ENCODE measurements around the gene NOVA2. TPM values are rescaled to one million over a fixed set of nuclear protein-coding genes. Genes with fewer than 3 reads are reported as not detected.

The NOVA2 gene
- total RNA-seq, 4 donors from 2014 or later = 1.2 to 4.6 (median 2.7) TPM

DNA sequence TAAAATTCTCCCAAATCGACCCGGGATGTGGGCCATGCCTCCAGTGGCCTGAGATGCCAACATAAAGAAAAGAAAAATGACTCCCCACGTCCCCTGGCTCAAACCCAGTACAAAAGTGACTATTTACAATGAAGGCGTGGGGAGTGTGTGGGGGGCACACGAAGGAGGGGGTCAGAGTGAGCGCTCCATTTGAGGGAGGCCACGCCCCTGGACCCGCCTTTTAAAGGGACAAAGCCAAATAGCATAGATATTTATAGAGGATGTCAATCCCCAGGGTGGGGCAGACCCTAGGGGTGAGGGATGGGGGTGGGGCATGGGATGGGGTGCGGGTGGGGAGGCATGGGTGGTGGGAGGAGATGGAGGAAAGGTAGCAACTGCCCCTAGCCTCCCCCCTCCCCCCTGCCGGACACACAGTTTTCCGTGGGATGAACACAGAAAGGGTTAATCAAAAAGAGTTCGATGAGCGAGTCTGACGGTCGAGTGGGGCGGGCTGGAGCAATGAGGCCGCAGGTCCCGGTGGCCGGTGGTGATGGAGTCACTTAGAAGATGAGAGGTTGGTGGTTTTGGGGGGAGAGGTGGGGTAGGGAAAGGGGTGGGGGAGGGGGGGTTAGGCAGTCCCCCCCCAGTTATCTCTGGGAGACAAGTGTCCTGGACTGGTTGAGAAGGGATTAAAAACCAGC is 39.0 kb downstream of the NOVA2 start:
- H3K27me3 ChIP-seq = peaks cover 0 to 91% (median 13%) of the 10 kb centered on the region in 4 donors
- peaks cover 0 to 6% (median 0%) of the 10 kb centered on the region in 4 donors for H3K36me3 ChIP-seq

DNA sequence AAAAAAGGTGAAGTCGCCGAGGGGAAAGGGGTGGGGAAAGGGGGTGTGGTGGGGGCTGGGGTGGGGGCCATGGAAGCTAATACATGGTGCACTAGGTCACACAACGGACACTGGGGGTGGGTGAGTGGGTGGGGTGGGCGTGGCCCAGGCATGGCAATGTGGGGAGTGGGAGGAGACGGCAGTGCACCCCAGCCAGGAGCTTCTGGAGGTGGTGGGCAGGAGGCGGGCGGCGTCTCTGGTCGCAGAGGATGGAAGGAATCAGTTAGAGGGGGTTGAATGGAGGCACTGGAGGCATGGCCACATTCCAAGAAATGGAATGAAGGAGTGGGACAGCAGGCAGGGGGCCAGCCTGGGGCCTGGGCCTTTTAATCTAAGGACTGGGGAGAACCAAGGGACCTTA is 39.9 kb downstream of the NOVA2 start:
- Histone ChIP-seq H3K36me3 (peaks cover 0 to 6% (median 0%) of the 10 kb centered on the region in 4 donors), H3K9me3 (no peaks in the 10 kb centered on the region), H3K27me3 (peaks cover 0 to 81% (median 11%) of the 10 kb centered on the region in 4 donors), H3K4me1 (no peaks in the 10 kb centered on the region), H3K4me3 (no peak overlapping the region), H3K27ac (replicated peaks in 1 of 4) (no peak overlapping the region)
- DNase-seq (ENCODE audit: extremely low spot score) = no peak
- WGBS = 69% methylated on average over 9 of the region's 9 CpGs
- intact Hi-C loops (cut with DNase I) = no loop called here
- TF ChIP-seq POLR2A (IDR thresholded peaks at IDR 0.05; ENCODE audit: low read depth) = no peak
- no peak for TF ChIP-seq POLR2AphosphoS5 (IDR thresholded peaks at IDR 0.05)
- TF ChIP-seq, protein P1, sequence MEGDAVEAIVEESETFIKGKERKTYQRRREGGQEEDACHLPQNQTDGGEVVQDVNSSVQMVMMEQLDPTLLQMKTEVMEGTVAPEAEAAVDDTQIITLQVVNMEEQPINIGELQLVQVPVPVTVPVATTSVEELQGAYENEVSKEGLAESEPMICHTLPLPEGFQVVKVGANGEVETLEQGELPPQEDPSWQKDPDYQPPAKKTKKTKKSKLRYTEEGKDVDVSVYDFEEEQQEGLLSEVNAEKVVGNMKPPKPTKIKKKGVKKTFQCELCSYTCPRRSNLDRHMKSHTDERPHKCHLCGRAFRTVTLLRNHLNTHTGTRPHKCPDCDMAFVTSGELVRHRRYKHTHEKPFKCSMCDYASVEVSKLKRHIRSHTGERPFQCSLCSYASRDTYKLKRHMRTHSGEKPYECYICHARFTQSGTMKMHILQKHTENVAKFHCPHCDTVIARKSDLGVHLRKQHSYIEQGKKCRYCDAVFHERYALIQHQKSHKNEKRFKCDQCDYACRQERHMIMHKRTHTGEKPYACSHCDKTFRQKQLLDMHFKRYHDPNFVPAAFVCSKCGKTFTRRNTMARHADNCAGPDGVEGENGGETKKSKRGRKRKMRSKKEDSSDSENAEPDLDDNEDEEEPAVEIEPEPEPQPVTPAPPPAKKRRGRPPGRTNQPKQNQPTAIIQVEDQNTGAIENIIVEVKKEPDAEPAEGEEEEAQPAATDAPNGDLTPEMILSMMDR (IDR thresholded peaks at IDR 0.05) = no peak
- TF ChIP-seq EP300 (IDR thresholded peaks at IDR 0.05) = no peak

More for the DNA sequence above, 39.0 kb downstream of the NOVA2 start:
- Histone ChIP-seq H3K9me3 (no peaks in the 10 kb centered on the region), H3K27ac (replicated peaks in 1 of 4) (no peak overlapping the region), H3K4me1 (no peaks in the 10 kb centered on the region), H3K4me3 (no peak overlapping the region)
- 31% methylated on average over 19 of the region's 19 CpGs for WGBS
- TF ChIP-seq, protein P1 (IDR thresholded peaks at IDR 0.05) = no peak
- no peak for TF ChIP-seq POLR2A (IDR thresholded peaks at IDR 0.05; ENCODE audit: low read depth)
- no peak for TF ChIP-seq EP300 (IDR thresholded peaks at IDR 0.05)
- no peak for TF ChIP-seq POLR2AphosphoS5 (IDR thresholded peaks at IDR 0.05)
- no peak for DNase-seq (ENCODE audit: extremely low spot score)
- intact Hi-C loops (cut with DNase I) = no loop called here

DNA sequence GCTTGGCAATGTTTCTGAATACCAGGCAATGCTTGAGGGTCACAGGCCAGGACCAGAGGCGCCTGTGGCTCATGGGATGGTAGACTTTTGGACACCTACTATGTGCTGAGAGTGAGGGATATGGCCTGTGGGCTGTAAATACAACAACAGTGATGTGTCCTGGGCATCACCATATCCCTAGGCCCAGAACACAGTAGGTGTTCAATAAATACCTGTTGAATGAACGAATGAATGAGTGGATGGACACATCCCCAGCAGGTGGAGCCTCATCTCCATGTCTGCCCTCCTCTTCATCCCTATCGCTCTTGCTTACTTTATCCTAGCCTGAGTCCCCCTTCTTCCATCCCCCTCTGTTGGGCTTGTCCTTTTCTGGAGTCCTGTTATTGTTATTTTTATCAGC is 42.6 kb downstream of the NOVA2 start:
- intact Hi-C loops (cut with DNase I) = no loop called here
- TF ChIP-seq POLR2A (IDR thresholded peaks at IDR 0.05; ENCODE audit: low read depth) (no peak), EP300 (IDR thresholded peaks at IDR 0.05) (no peak), POLR2AphosphoS5 (IDR thresholded peaks at IDR 0.05) (no peak)
- TF ChIP-seq, protein P1 (IDR thresholded peaks at IDR 0.05) = no peak
- 73% methylated on average over 3 of the region's 3 CpGs for WGBS
- H3K36me3 ChIP-seq = peaks cover 0 to 6% (median 0%) of the 10 kb centered on the region in 4 donors
- H3K4me3 ChIP-seq = no peak overlapping the region
- DNase-seq (ENCODE audit: extremely low spot score) = no peak
- H3K27me3 ChIP-seq = peaks cover 0 to 54% (median 11%) of the 10 kb centered on the region in 4 donors
- H3K9me3 ChIP-seq = no peaks in the 10 kb centered on the region
- H3K27ac ChIP-seq (replicated peaks in 1 of 4) = no peak overlapping the region
- peaks cover 5 to 8% (median 7%) of the 10 kb centered on the region in 4 donors for H3K4me1 ChIP-seq

DNA sequence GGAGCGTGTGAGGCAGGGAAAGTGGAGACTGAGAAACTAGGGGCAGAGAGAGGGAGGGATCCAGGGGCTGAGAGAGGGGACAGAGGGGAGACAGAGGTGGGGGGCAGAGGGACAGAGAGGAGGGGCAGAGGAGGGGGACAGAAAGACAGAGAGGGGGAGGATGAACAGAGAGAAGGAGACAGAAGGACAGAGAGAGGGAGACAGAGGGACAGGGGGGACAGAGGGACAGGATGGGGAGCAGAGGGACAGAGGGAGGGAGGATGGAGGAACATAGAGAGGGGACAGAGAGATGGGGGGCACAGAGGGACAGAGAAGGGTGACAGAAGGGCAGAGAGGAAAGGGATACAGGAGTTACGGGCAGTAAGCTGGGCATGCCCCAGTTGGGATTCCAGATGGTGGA is 44.4 kb downstream of the NOVA2 start:
- peaks cover 5 to 8% (median 7%) of the 10 kb centered on the region in 4 donors for H3K4me1 ChIP-seq
- no peaks in the 10 kb centered on the region for H3K36me3 ChIP-seq
- TF ChIP-seq EP300 (IDR thresholded peaks at IDR 0.05) (no peak), POLR2A (IDR thresholded peaks at IDR 0.05; ENCODE audit: low read depth) (no peak), POLR2AphosphoS5 (IDR thresholded peaks at IDR 0.05) (no peak)
- TF ChIP-seq, protein P1 (IDR thresholded peaks at IDR 0.05) = no peak
- 82% methylated on average over 2 of the region's 2 CpGs for WGBS
- peaks cover 0 to 36% (median 2%) of the 10 kb centered on the region in 4 donors for H3K27me3 ChIP-seq
- no peak for DNase-seq (ENCODE audit: extremely low spot score)
- H3K9me3 ChIP-seq = no peaks in the 10 kb centered on the region
- H3K27ac ChIP-seq (replicated peaks in 1 of 4) = no peak overlapping the region
- no peak overlapping the region for H3K4me3 ChIP-seq
- intact Hi-C loops (cut with DNase I) = no loop called here

All from esophagus muscularis mucosa (tissue), 4 donors.